B cell (primary cell): ENCODE results near the gene PAH. TPM values are rescaled to one million over a fixed set of nuclear protein-coding genes. Genes with fewer than 3 reads are reported as not detected.

Experiments
- ATAC-seq: fragments of 200-7000 bp; cut with Tn5 transposase; one replicate; pipeline ENCODE4 v1.10.0; 2021; ENCODE audit warnings: low read depth, mild to moderate bottlenecking, moderate number of reproducible peaks, moderate library complexity
- CTCF ChIA-PET: fragments of 350-600 bp; sonication (Branson Sonifier 250); formaldehyde crosslinking; loops from one replicate; lab custom pipeline; 2021; ENCODE audit warnings: antibody characterized with exemption, inconsistent platforms; lab: Charles Lee
- POLR2A ChIA-PET: fragments of 350-600 bp; sonication (Branson Sonifier 250); formaldehyde crosslinking; loops from one replicate; lab custom pipeline; 2021; ENCODE audit warnings: antibody characterized with exemption; lab: Charles Lee
- DNase-seq: peaks from one replicate; pipeline ENCODE4 v3.0.0; 2013
- H2AFZ ChIP-seq: 2 replicates; pipeline ENCODE4 v1.6.1; 2012; ENCODE audit warnings: mild to moderate bottlenecking, low read depth, low read length; ENCODE audit not compliant: insufficient read depth, poor library complexity, severe bottlenecking
- H3K27ac ChIP-seq, 2 donors: 1 replicate in 1 of 2; 2 replicates in 1 of 2; pipeline ENCODE4 v1.5.1; 2012 to 2013; ENCODE audit warnings: low read length in 2 of 2, mild to moderate bottlenecking in 2 of 2, moderate library complexity in 1 of 2
- H3K27me3 ChIP-seq, 4 experiments: fragments of 200-600 bp in 1 of 4; sonication (generic) in 1 of 4; replicated peaks in 1 of 4; 1 replicate in 2 of 4; 2 replicates in 2 of 4; pipeline versions ENCODE4 v1.6.1 to v1.7.0; 2013 to 2016; ENCODE audit warnings: low read length in 3 of 4, mild to moderate bottlenecking in 2 of 4, mixed read lengths in 1 of 4, moderate library complexity in 1 of 4; ENCODE audit not compliant: insufficient read depth in 4 of 4, control insufficient read depth in 3 of 4; ENCODE audit errors: control extremely low read depth in 1 of 4
- H3K36me3 ChIP-seq, 2 experiments: replicated peaks in 1 of 2; 1 replicate in 1 of 2; 2 replicates in 1 of 2; pipeline versions ENCODE4 v1.6.1 to v1.7.1; 2013; ENCODE audit warnings: low read length in 1 of 2; ENCODE audit not compliant: insufficient read depth in 2 of 2, control insufficient read depth in 1 of 2; ENCODE audit errors: control extremely low read depth in 1 of 2, extremely low read depth in 1 of 2
- H3K4me1 ChIP-seq, 2 donors: fragments of 200-600 bp in 1 of 2; sonication (generic) in 1 of 2; 1 replicate in 1 of 2; 2 replicates in 1 of 2; pipeline versions ENCODE4 v1.5.1 to v1.6.1; 2013 to 2017; ENCODE audit warnings: low read length in 2 of 2; ENCODE audit not compliant: control insufficient read depth in 2 of 2, insufficient read depth in 2 of 2
- H3K4me2 ChIP-seq: replicated peaks from 2 replicates; pipeline ENCODE3; 2012; ENCODE audit warnings: mild to moderate bottlenecking, low read depth, low read length; ENCODE audit not compliant: poor library complexity, severe bottlenecking
- H3K4me3 ChIP-seq, 5 experiments: fragments of 200-600 bp in 1 of 5; sonication (generic) in 1 of 5; 1 replicate in 3 of 5; 2 replicates in 2 of 5; pipeline versions ENCODE4 v1.5.1 to v1.7.0; 2011 to 2016; ENCODE audit warnings: low read length in 4 of 5, mild to moderate bottlenecking in 4 of 5, low read depth in 2 of 5, control low read depth in 1 of 5, moderate library complexity in 1 of 5; ENCODE audit not compliant: insufficient read depth in 1 of 5; ENCODE audit errors: control extremely low read depth in 1 of 5, extremely low read depth in 1 of 5
- H3K79me2 ChIP-seq: fragments of 200-600 bp; sonication (generic); one replicate; pipeline ENCODE4 v1.6.0; 2016; ENCODE audit warnings: low read length; ENCODE audit not compliant: control insufficient read depth, insufficient read depth
- H3K9ac ChIP-seq: fragments of 200-600 bp; sonication (generic); 2 replicates; pipeline ENCODE4 v1.6.1; 2017; ENCODE audit warnings: mild to moderate bottlenecking, low read length, moderate library complexity
- H3K9me3 ChIP-seq, 3 donors: one replicate each; pipeline versions ENCODE4 v1.6.1 to v1.7.1; 2013; ENCODE audit warnings: low read length in 2 of 3; ENCODE audit not compliant: control insufficient read depth in 2 of 3, insufficient read depth in 1 of 3; ENCODE audit errors: control extremely low read depth in 1 of 3
- H4K20me1 ChIP-seq: 2 replicates; pipeline ENCODE4 v1.6.0; 2012; ENCODE audit warnings: mild to moderate bottlenecking, low read length; ENCODE audit not compliant: insufficient read depth, control insufficient read depth, poor library complexity, severe bottlenecking
- H3K27ac Mint-ChIP-seq: one replicate; pipeline ENCODE4 v1.8.0; 2021; ENCODE audit warnings: mixed read lengths
- H3K27me3 Mint-ChIP-seq: one replicate; pipeline ENCODE4 v1.8.0; 2021; ENCODE audit warnings: mixed read lengths
- H3K4me1 Mint-ChIP-seq: one replicate; pipeline ENCODE4 v1.8.0; 2021; ENCODE audit warnings: mixed read lengths
- H3K4me3 Mint-ChIP-seq: one replicate; pipeline ENCODE4 v1.8.0; 2021; ENCODE audit warnings: mixed read lengths
- H3K9me3 Mint-ChIP-seq: one replicate; pipeline ENCODE4 v1.8.0; 2022; ENCODE audit warnings: mixed read lengths; ENCODE audit not compliant: insufficient read depth
- EZH2 ChIP-seq: IDR thresholded peaks from 2 replicates; pipeline ENCODE4 v1.6.1; 2012; ENCODE audit warnings: borderline replicate concordance, low read depth, mild to moderate bottlenecking, moderate library complexity, low read length; ENCODE audit not compliant: insufficient read depth, poor library complexity, severe bottlenecking
- WGBS: methylation state at CpG from one replicate; pipeline ENCODE4 v1.1.5; 2013; ENCODE audit warnings: missing lambda C conversion rate; ENCODE audit not compliant: insufficient coverage; 5-methylcytosine and 5-hydroxymethylcytosine counted together
- intact Hi-C: fragments of 100-400 bp; cut with micrococcal nuclease; formaldehyde crosslinking; loops from one replicate; pipeline ENCODE4 v1.10.0; 2022
- polyA minus RNA-seq: library from RNA; depleted of rRNA, polyadenylated mRNA; stranded (reverse); fragments of >200 nt; gene quantifications from 2 replicates; pipeline ENCODE4 v1.2.3, GENCODE V29; 2012
- polyA plus RNA-seq: library from polyadenylated mRNA; depleted of rRNA; stranded (reverse); fragments of >200 nt; gene quantifications from 2 replicates; pipeline ENCODE4 v1.2.3, GENCODE V29; 2012
- total RNA-seq, 2 donors: library from RNA; stranded (reverse); fragments of 120-200 nt in 1 of 2; gene quantifications; 1 replicate in 1 of 2; 2 replicates in 1 of 2; pipeline versions ENCODE4 v1.2.3 to v1.2.4, GENCODE V29; 2013 to 2022
- TF ChIP-seq, protein P1 (sequence below): fragments of 200-600 bp; IDR thresholded peaks from one replicate; pipeline ENCODE4 v1.8.0; 2022; ENCODE audit warnings: antibody characterized with exemption, mild to moderate bottlenecking

Gene PAH
- total RNA-seq (0.25 TPM in 1 of 2 replicates, not detected in the other), polyA plus RNA-seq (not detected in 2 replicates), polyA minus RNA-seq (1.4 TPM in 1 of 2 replicates, not detected in the other)
- not detected for total RNA-seq (2013)

DNA sequence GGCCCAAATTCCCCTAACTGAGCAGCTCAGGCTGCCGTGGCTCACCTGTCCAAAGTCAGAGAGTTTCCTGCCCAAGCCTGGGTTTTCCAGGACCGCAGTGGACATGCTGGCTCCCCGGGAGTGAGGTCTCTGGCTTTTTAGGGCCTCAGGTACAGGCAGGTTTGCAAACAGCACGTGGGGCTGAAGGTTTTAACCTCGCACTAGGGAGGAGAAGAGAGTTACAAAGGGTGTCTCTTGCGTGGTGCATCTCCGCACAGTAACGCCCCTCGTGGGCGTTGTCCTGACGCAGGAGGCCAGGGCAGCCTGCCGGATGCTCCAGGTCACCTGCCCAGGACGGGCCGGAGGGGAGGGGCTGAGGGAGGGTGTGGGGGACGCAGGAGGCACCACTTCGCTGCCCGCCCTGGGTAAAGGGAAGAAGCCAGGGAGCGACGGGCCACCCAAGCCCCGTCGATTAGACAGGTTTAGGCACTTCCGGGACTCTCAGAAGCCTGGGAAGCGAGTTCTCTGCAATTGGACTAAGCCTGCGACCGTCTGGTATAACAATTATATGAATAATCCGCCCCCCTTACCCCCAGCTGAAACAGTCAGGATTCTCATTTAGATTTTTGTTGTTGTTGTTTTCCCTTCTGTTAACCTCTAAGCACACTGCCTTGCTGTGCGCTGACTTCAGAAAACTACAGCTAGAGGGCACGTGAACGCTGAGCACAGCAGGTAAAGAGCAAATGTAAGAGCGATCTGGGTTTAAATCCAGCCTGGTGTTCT is at the start of gene PAH:
Gene PAH, minus strand, starts transcription at position 219 of the 762 bp plus-strand sequence. Its CDS starts 114 bp downstream, at position 105.
- 11% methylated on average over 26 of the region's 30 CpGs for WGBS
- peak within 1 kb of the TSS; percentile 69 for H3K4me2 ChIP-seq
- DNase-seq, result peak; percentile 35
- TF ChIP-seq, protein P1, sequence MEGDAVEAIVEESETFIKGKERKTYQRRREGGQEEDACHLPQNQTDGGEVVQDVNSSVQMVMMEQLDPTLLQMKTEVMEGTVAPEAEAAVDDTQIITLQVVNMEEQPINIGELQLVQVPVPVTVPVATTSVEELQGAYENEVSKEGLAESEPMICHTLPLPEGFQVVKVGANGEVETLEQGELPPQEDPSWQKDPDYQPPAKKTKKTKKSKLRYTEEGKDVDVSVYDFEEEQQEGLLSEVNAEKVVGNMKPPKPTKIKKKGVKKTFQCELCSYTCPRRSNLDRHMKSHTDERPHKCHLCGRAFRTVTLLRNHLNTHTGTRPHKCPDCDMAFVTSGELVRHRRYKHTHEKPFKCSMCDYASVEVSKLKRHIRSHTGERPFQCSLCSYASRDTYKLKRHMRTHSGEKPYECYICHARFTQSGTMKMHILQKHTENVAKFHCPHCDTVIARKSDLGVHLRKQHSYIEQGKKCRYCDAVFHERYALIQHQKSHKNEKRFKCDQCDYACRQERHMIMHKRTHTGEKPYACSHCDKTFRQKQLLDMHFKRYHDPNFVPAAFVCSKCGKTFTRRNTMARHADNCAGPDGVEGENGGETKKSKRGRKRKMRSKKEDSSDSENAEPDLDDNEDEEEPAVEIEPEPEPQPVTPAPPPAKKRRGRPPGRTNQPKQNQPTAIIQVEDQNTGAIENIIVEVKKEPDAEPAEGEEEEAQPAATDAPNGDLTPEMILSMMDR, result no peak
- no peak for TF ChIP-seq EZH2
- peaks cover 8% of the 10 kb centered on the region for H3K4me1 Mint-ChIP-seq
- no peaks in the 10 kb centered on the region for H4K20me1 ChIP-seq
- H3K27me3 ChIP-seq, result peaks cover 0 to 15% (median 7%) of the 10 kb centered on the region in 4 experiments
- intact Hi-C loops, result no loop called here
- CTCF ChIA-PET, result interaction anchor here (0.5 to 1.4 kb wide), 2 partner anchors 34 to 632 kb away, joined by 3 read pairs; no protein-coding TSS in a partner anchor
- H3K4me3 Mint-ChIP-seq, result peak within 1 kb of the TSS; percentile 84
- POLR2A ChIA-PET, result interaction anchor here (1.0 kb wide), 1 partner anchor 579 kb away, joined by 3 read pairs; the partner anchor contains the start of gene C12orf42
- H3K9me3 ChIP-seq, result peaks cover 0 to 2% (median 0%) of the 10 kb centered on the region in 3 donors
- H3K27ac ChIP-seq, result no peak within 1 kb of the TSS
- peaks cover 32% of the 10 kb centered on the region for H3K27me3 Mint-ChIP-seq
- H2AFZ ChIP-seq, result peak within 1 kb of the TSS; percentile 78
- H3K9me3 Mint-ChIP-seq, result no peaks in the 10 kb centered on the region
- H3K9ac ChIP-seq, result peak within 1 kb of the TSS; percentile 58
- H3K4me1 ChIP-seq, result peaks cover 11 to 12% of the 10 kb centered on the region in 2 donors
- H3K79me2 ChIP-seq, result no peaks in the 10 kb centered on the region
- H3K36me3 ChIP-seq, result no peaks in the 10 kb centered on the region
- H3K4me3 ChIP-seq, result peak within 1 kb of the TSS in 4 of 5 experiments; percentile 24 to 58 (median 46)
- H3K27ac Mint-ChIP-seq, result no peak within 1 kb of the TSS
- ATAC-seq, result peak; percentile 53
